ENCODE results near the gene TBC1D4. TPM values are rescaled to one million over a fixed set of nuclear protein-coding genes. Genes with fewer than 3 reads are reported as not detected.

Gene TBC1D4
- total RNA-seq, 4 donors from 2014 or later = 31.0 to 91.3 (median 46.1) TPM

DNA sequence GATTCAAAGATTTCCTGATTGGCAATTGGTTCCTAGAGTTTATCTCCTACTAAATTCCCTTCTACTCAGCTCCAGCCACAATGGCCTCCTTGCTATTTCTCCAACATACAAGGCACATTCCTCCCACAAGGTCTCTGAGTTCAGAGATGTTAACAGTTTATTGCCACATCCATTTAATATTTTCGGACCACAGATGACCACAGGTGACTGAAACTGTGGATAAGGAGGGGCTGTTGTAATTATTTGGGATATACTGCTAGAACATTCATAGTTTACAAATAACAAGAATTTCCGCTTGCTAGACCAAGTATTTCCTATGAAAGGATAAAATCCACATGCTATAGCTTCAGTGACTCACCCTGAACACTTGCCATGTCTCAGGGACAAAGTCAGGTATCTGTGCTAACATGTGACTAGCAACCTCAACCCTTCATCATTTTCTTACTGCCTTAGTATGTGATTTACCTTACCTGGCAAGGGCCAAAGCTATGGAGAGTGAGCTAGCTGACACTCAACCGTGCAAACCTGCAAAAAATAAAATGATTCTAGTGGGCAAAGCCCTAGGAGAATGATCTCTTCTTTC is 117.7 kb downstream of the TBC1D4 start:
- DNase-seq = no peak
- Histone ChIP-seq H3K27me3 (no peaks in the 10 kb centered on the region), H3K36me3 (no peaks in the 10 kb centered on the region), H3K27ac (no peak overlapping the region), H3K4me3 (no peak overlapping the region), H3K4me1 (peaks cover 0 to 11% (median 8%) of the 10 kb centered on the region in 4 donors), H3K9me3 (no peaks in the 10 kb centered on the region)
- in situ Hi-C loops (cut with MboI; ENCODE audit: low pct_ligation_motif_present in 1 of 4, low pct_unique_long_range_greater_than_20kb in 1 of 4, low sequenced_read_pairs in 3 of 4) (loop anchor here in 1 of 4 donors (25.0 kb wide), 1 partner anchor 123 kb away; the partner anchor contains the start of gene TBC1D4), intact Hi-C loops (cut with DNase I; ENCODE audit: low total_unique reads) (no loop called here)
- 90 to 91% methylated on average over 3 of the region's 3 CpGs for WGBS, 2 donors (ENCODE audit: low coverage in 1 of 2)
- TF ChIP-seq POLR2A (IDR thresholded peaks at IDR 0.05) (no peak), EP300 (IDR thresholded peaks at IDR 0.05; ENCODE audit: low read depth) (no peak), CTCF (IDR thresholded peaks at IDR 0.05) (no peak), POLR2AphosphoS5 (IDR thresholded peaks at IDR 0.05) (no peak)

GRCh38 chr13:75363371-75363770 is 118.6 kb downstream of the TBC1D4 start:
- TF ChIP-seq CTCF (IDR thresholded peaks at IDR 0.05) (no peak), POLR2AphosphoS5 (IDR thresholded peaks at IDR 0.05) (no peak), POLR2A (IDR thresholded peaks at IDR 0.05) (no peak), EP300 (IDR thresholded peaks at IDR 0.05; ENCODE audit: low read depth) (no peak)
- no peaks in the 10 kb centered on the region for H3K9me3 ChIP-seq
- in situ Hi-C loops (cut with MboI; ENCODE audit: low pct_ligation_motif_present in 1 of 4, low pct_unique_long_range_greater_than_20kb in 1 of 4, low sequenced_read_pairs in 3 of 4) = loop anchor here in 1 of 4 donors (25.0 kb wide), 1 partner anchor 124 kb away; the partner anchor contains the start of gene TBC1D4
- DNase-seq = no peak
- no peaks in the 10 kb centered on the region for H3K27me3 ChIP-seq
- no peaks in the 10 kb centered on the region for H3K36me3 ChIP-seq
- H3K27ac ChIP-seq = no peak overlapping the region
- H3K4me1 ChIP-seq = peaks cover 0 to 10% (median 6%) of the 10 kb centered on the region in 4 donors
- intact Hi-C loops (cut with DNase I; ENCODE audit: low total_unique reads) = no loop called here
- 66 to 67% methylated on average over 3 of the region's 3 CpGs for WGBS, 2 donors (ENCODE audit: low coverage in 1 of 2)
- no peak overlapping the region for H3K4me3 ChIP-seq

DNA sequence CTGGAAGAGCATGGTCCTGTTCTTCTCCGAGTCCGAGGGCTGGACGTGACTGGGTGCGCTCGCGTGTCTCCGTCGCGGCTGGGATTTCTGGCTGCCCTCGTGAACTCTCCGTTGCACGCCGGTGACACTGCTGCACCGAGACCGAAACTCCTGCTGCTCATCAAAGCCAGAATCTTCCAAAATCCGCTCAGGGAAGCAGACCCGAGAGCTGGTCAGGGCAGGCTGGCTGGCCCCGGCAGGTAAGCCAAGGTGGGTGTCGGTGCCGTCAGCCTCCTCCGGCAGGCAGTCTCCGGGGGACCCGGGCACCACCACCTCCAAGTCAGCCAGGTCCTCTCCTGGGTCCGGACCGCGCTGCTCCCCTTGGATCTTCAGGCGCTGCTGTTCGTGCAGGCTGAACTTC is 119.9 kb downstream of the TBC1D4 start:
- DNase-seq = no peak
- H3K4me1 ChIP-seq = peaks cover 0 to 4% (median 0%) of the 10 kb centered on the region in 4 donors
- no peaks in the 10 kb centered on the region for H3K9me3 ChIP-seq
- intact Hi-C loops (cut with DNase I; ENCODE audit: low total_unique reads) = no loop called here
- 95% methylated on average over 24 of the region's 28 CpGs; no CpG with 5 or more reads in 1 of the 2 donors for WGBS, 2 donors (ENCODE audit: low coverage in 1 of 2)
- H3K4me3 ChIP-seq = no peak overlapping the region
- in situ Hi-C loops (cut with MboI; ENCODE audit: low pct_ligation_motif_present in 1 of 4, low pct_unique_long_range_greater_than_20kb in 1 of 4, low sequenced_read_pairs in 3 of 4) = loop anchor here in 1 of 4 donors (25.0 kb wide), 1 partner anchor 125 kb away; the partner anchor contains the start of gene TBC1D4
- TF ChIP-seq POLR2AphosphoS5 (IDR thresholded peaks at IDR 0.05) (no peak), CTCF (IDR thresholded peaks at IDR 0.05) (no peak), EP300 (IDR thresholded peaks at IDR 0.05; ENCODE audit: low read depth) (no peak), POLR2A (IDR thresholded peaks at IDR 0.05) (no peak)
- H3K27ac ChIP-seq = no peak overlapping the region
- H3K36me3 ChIP-seq = no peaks in the 10 kb centered on the region
- H3K27me3 ChIP-seq = no peaks in the 10 kb centered on the region

GRCh38 chr13:75360170-75360569 is 121.8 kb downstream of the TBC1D4 start:
- in situ Hi-C loops (cut with MboI; ENCODE audit: low pct_ligation_motif_present in 1 of 4, low pct_unique_long_range_greater_than_20kb in 1 of 4, low sequenced_read_pairs in 3 of 4) = loop anchor here in 1 of 4 donors (25.0 kb wide), 1 partner anchor 127 kb away; the partner anchor contains the start of gene TBC1D4
- TF ChIP-seq CTCF (IDR thresholded peaks at IDR 0.05) (no peak), POLR2A (IDR thresholded peaks at IDR 0.05) (no peak), EP300 (IDR thresholded peaks at IDR 0.05; ENCODE audit: low read depth) (no peak), POLR2AphosphoS5 (IDR thresholded peaks at IDR 0.05) (no peak)

More at GRCh38 chr13:75360170-75360569, 121.8 kb downstream of the TBC1D4 start:
- H3K36me3 ChIP-seq = peaks cover 0 to 8% (median 0%) of the 10 kb centered on the region in 4 donors
- intact Hi-C loops (cut with DNase I; ENCODE audit: low total_unique reads) = no loop called here
- no peaks in the 10 kb centered on the region for H3K9me3 ChIP-seq
- 80% methylated on average over 1 of the region's 1 CpG; no CpG with 5 or more reads in 1 of the 2 donors for WGBS, 2 donors (ENCODE audit: low coverage in 1 of 2)
- no peak overlapping the region for H3K27ac ChIP-seq
- DNase-seq = no peak
- H3K4me3 ChIP-seq = no peak overlapping the region
- H3K4me1 ChIP-seq = no peaks in the 10 kb centered on the region
- H3K27me3 ChIP-seq = no peaks in the 10 kb centered on the region
